ENCODE data around the gene ST3GAL2.

The ST3GAL2 gene

GRCh38 chr16:70467608-70468007, 28.7 kb upstream of the ST3GAL2 start:
- H3K9me3 ChIP-seq (ENCODE audit: severe bottlenecking), result no peaks in the 10 kb centered on the region
- DNase-seq (ENCODE audit: low spot score), result no peak

GRCh38 chr16:70467113-70467512, 28.2 kb upstream of the ST3GAL2 start:
- H3K4me1 ChIP-seq (ENCODE audit: insufficient read depth, poor library complexity, severe bottlenecking), result no peaks in the 10 kb centered on the region
- no peak for ATAC-seq (ENCODE audit: low read depth)
- peak; percentile 26 for TF ChIP-seq CTCF (IDR thresholded peaks at IDR 0.05; ENCODE audit: poor library complexity, severe bottlenecking)

More at GRCh38 chr16:70467608-70468007, 28.7 kb upstream of the ST3GAL2 start:
- no peaks in the 10 kb centered on the region for H3K4me1 ChIP-seq (ENCODE audit: insufficient read depth, poor library complexity, severe bottlenecking)
- no peaks in the 10 kb centered on the region for H3K27me3 ChIP-seq (ENCODE audit: insufficient read depth, poor library complexity, severe bottlenecking)
- H3K27ac ChIP-seq (ENCODE audit: poor library complexity, severe bottlenecking), result no peak overlapping the region
- no peak overlapping the region for H3K4me3 ChIP-seq (ENCODE audit: severe bottlenecking)
- ATAC-seq (ENCODE audit: low read depth), result no peak
- no peak for TF ChIP-seq CTCF (IDR thresholded peaks at IDR 0.05; ENCODE audit: poor library complexity, severe bottlenecking)
- peaks cover 3% of the 10 kb centered on the region; the same call in 1 of the 2 replicates for H3K36me3 ChIP-seq (ENCODE audit: low read depth)

DNA sequence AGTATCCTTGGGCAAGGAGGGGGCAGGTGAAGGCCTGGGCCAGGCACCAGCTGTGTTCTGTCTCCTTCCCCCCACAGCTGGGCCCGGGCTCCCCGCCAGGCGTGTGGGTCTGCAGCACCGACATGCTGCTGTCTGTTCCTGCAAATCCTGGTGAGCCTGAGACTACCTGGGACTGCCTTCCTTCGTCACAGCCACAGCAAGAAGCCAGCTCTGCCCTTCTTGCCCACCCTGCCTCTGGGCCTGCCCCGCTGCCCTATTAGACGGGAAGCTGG, 27.8 kb upstream of the ST3GAL2 start:
- H3K27ac ChIP-seq (ENCODE audit: poor library complexity, severe bottlenecking), result no peak overlapping the region
- no peak overlapping the region for H3K4me3 ChIP-seq (ENCODE audit: severe bottlenecking)
- ATAC-seq (ENCODE audit: low read depth), result no peak
- H3K27me3 ChIP-seq (ENCODE audit: insufficient read depth, poor library complexity, severe bottlenecking), result no peaks in the 10 kb centered on the region
- no peak for DNase-seq (ENCODE audit: low spot score)
- TF ChIP-seq CTCF (IDR thresholded peaks at IDR 0.05; ENCODE audit: poor library complexity, severe bottlenecking), result no peak
- H3K36me3 ChIP-seq (ENCODE audit: low read depth), result peaks cover 3% of the 10 kb centered on the region; the same call in 1 of the 2 replicates
- no peaks in the 10 kb centered on the region for H3K9me3 ChIP-seq (ENCODE audit: severe bottlenecking)
- H3K4me1 ChIP-seq (ENCODE audit: insufficient read depth, poor library complexity, severe bottlenecking), result no peaks in the 10 kb centered on the region

More at GRCh38 chr16:70467113-70467512, 28.2 kb upstream of the ST3GAL2 start:
- Histone ChIP-seq H3K27me3 (ENCODE audit: insufficient read depth, poor library complexity, severe bottlenecking) (no peaks in the 10 kb centered on the region), H3K27ac (ENCODE audit: poor library complexity, severe bottlenecking) (no peak overlapping the region), H3K4me3 (ENCODE audit: severe bottlenecking) (no peak overlapping the region), H3K36me3 (ENCODE audit: low read depth) (peaks cover 3% of the 10 kb centered on the region; the same call in 1 of the 2 replicates), H3K9me3 (ENCODE audit: severe bottlenecking) (no peaks in the 10 kb centered on the region)
- DNase-seq (ENCODE audit: low spot score), result no peak

GRCh38 chr16:70465999-70466804, 27.3 kb upstream of the ST3GAL2 start:
- DNase-seq (ENCODE audit: low spot score) (no peak), ATAC-seq (ENCODE audit: low read depth) (no peak)
- H3K9me3 ChIP-seq (ENCODE audit: severe bottlenecking), result no peaks in the 10 kb centered on the region
- H3K36me3 ChIP-seq (ENCODE audit: low read depth), result peaks cover 3% of the 10 kb centered on the region; the same call in 1 of the 2 replicates
- no peaks in the 10 kb centered on the region for H3K4me1 ChIP-seq (ENCODE audit: insufficient read depth, poor library complexity, severe bottlenecking)
- H3K27me3 ChIP-seq (ENCODE audit: insufficient read depth, poor library complexity, severe bottlenecking), result no peaks in the 10 kb centered on the region
- no peak for TF ChIP-seq CTCF (IDR thresholded peaks at IDR 0.05; ENCODE audit: poor library complexity, severe bottlenecking)
- no peak overlapping the region for H3K27ac ChIP-seq (ENCODE audit: poor library complexity, severe bottlenecking)
- no peak overlapping the region for H3K4me3 ChIP-seq (ENCODE audit: severe bottlenecking)

DNA sequence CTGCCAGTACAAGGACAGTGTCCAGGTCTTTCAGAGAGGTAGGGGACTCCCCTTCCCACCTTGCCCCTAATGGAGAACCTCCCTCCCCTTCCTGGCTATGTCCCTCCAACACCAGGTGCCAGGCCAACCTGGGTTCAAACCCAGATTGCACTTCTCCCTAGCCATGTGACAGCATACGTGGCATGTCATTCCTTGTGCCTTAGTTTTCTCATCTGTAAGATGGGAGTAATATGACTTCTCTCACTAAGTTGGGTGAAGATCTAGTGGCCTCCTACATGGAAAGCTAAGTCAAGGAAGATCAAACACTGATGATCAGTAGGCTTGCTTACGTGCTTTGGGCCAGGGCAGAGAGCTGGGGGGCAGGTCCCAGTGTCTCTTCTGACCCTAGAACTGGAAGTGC, 24.3 kb upstream of the ST3GAL2 start:
- H3K4me1 ChIP-seq (ENCODE audit: insufficient read depth, poor library complexity, severe bottlenecking), result no peaks in the 10 kb centered on the region
- H3K4me3 ChIP-seq (ENCODE audit: severe bottlenecking), result no peak overlapping the region
- H3K27ac ChIP-seq (ENCODE audit: poor library complexity, severe bottlenecking), result no peak overlapping the region

More for the DNA sequence above, 24.3 kb upstream of the ST3GAL2 start:
- Histone ChIP-seq H3K9me3 (ENCODE audit: severe bottlenecking) (no peaks in the 10 kb centered on the region), H3K27me3 (ENCODE audit: insufficient read depth, poor library complexity, severe bottlenecking) (no peaks in the 10 kb centered on the region), H3K36me3 (ENCODE audit: low read depth) (peaks cover 3% of the 10 kb centered on the region; the same call in 1 of the 2 replicates)
- no peak for TF ChIP-seq CTCF (IDR thresholded peaks at IDR 0.05; ENCODE audit: poor library complexity, severe bottlenecking)
- DNase-seq (ENCODE audit: low spot score), result no peak
- no peak for ATAC-seq (ENCODE audit: low read depth)
